SK-N-SH (cell line): ENCODE data around the gene CCNA2. TPM values are rescaled to one million over a fixed set of nuclear protein-coding genes. Genes with fewer than 3 reads are reported as not detected.

Source experiments
- CTCF ChIA-PET: fragments of 300-600, 350-600 bp; formaldehyde crosslinking; extraction: SDS; loops from one replicate; lab custom pipeline; 2021; lab: Yijun Ruan, JAX
- POLR2A ChIA-PET: fragments of 350-600 bp; sonication (Branson Sonifier 250); formaldehyde crosslinking; extraction: SDS; loops from one replicate; lab custom pipeline; 2020; ENCODE audit warnings: antibody characterized with exemption, inconsistent platforms; lab: Yijun Ruan, JAX
- DNase-seq: peaks from one replicate; pipeline ENCODE4 v3.0.0; 2012
- H2AFZ ChIP-seq: fragments of 200-600 bp; sonication (generic); 2 replicates; pipeline ENCODE4 v1.8.1; 2016; ENCODE audit warnings: antibody characterized with exemption, mild to moderate bottlenecking, low read depth
- H3F3A ChIP-seq: fragments of 200-600 bp; sonication (generic); replicated peaks from 2 replicates; pipeline ENCODE3; 2016; ENCODE audit warnings: antibody characterized with exemption, mild to moderate bottlenecking; ENCODE audit not compliant: insufficient read depth
- H3K27ac ChIP-seq, 2 experiments: fragments of 200-500 bp in 1 of 2; fragments of 200-600 bp in 1 of 2; sonication (Bioruptor generic) in 1 of 2; sonication (generic), shearing (Covaris generic) in 1 of 2; 2 replicates each; pipeline versions ENCODE4 v1.5.1 to v1.6.1; 2014 to 2016; ENCODE audit warnings: low read depth in 2 of 2, inconsistent platforms in 1 of 2, low read length in 1 of 2, mild to moderate bottlenecking in 1 of 2, mixed read lengths in 1 of 2
- H3K27me3 ChIP-seq: fragments of 200-600 bp; sonication (generic), shearing (Covaris generic); 2 replicates; pipeline ENCODE4 v1.6.1; 2016; ENCODE audit warnings: mixed run types; ENCODE audit not compliant: insufficient read depth
- H3K36me3 ChIP-seq, 2 experiments: fragments of 200-500 bp in 1 of 2; fragments of 200-600 bp in 1 of 2; sonication (Bioruptor generic) in 1 of 2; sonication (generic) in 1 of 2; replicated peaks in 1 of 2; 2 replicates each; pipeline versions ENCODE3 to v1.5.1; 2014 to 2016; ENCODE audit warnings: low read length in 1 of 2, mild to moderate bottlenecking in 1 of 2; ENCODE audit not compliant: insufficient read depth in 2 of 2, control insufficient read depth in 1 of 2
- H3K4me1 ChIP-seq, 2 experiments: fragments of 200-500 bp in 1 of 2; fragments of 200-600 bp in 1 of 2; sonication (Bioruptor generic) in 1 of 2; sonication (generic), shearing (Covaris generic) in 1 of 2; 2 replicates each; pipeline versions ENCODE4 v1.5.1 to v1.6.1; 2014 to 2016; ENCODE audit warnings: low read depth in 1 of 2, low read length in 1 of 2, mixed run types in 1 of 2; ENCODE audit not compliant: insufficient read depth in 2 of 2, control insufficient read depth in 1 of 2
- H3K4me2 ChIP-seq: fragments of 200-600 bp; sonication (generic), shearing (Covaris generic); 2 replicates; pipeline ENCODE4 v1.6.1; 2017; ENCODE audit warnings: mixed run types
- H3K4me3 ChIP-seq, 2 experiments: fragments of 200-500 bp in 1 of 2; fragments of 200-600 bp in 1 of 2; sonication (Bioruptor generic) in 1 of 2; sonication (generic), shearing (Covaris generic) in 1 of 2; 2 replicates each; pipeline versions ENCODE4 v1.5.1 to v1.8.1; 2014 to 2016; ENCODE audit warnings: low read depth in 2 of 2, inconsistent platforms in 1 of 2, low read length in 1 of 2, mild to moderate bottlenecking in 1 of 2, mixed read lengths in 1 of 2, moderate library complexity in 1 of 2
- H3K79me2 ChIP-seq: fragments of 200-600 bp; sonication (generic); 2 replicates; pipeline ENCODE4 v1.8.1; 2017; ENCODE audit warnings: mild to moderate bottlenecking; ENCODE audit not compliant: insufficient read depth
- H3K9ac ChIP-seq: fragments of 200-600 bp; sonication (generic); 2 replicates; pipeline ENCODE4 v1.6.1; 2017; ENCODE audit warnings: mixed run types
- H3K9me2 ChIP-seq: fragments of 200-600 bp; sonication (generic); 2 replicates; pipeline ENCODE4 v1.6.1; 2017; ENCODE audit warnings: mixed run types
- H3K9me3 ChIP-seq: fragments of 200-600 bp; sonication (generic); 2 replicates; pipeline ENCODE4 v1.6.1; 2017; ENCODE audit warnings: mixed run types, mild to moderate bottlenecking, moderate library complexity
- H4K20me1 ChIP-seq: fragments of 200-600 bp; sonication (generic); 2 replicates; pipeline ENCODE4 v1.6.1; 2017; ENCODE audit warnings: mild to moderate bottlenecking, mixed run types; ENCODE audit not compliant: insufficient read depth
- CHD2 ChIP-seq: fragments of 150-350 bp; IDR thresholded peaks from 2 replicates; pipeline ENCODE4 v1.6.1; 2018; ENCODE audit warnings: low read length; ENCODE audit not compliant: partially characterized antibody
- ELF1 ChIP-seq: IDR thresholded peaks from 2 replicates; pipeline ENCODE4 v1.4.0; 2012
- EZH2phosphoT487 ChIP-seq: fragments of 200-600 bp; sonication (generic); IDR thresholded peaks from 2 replicates; pipeline ENCODE4 v1.6.1; 2017; ENCODE audit warnings: low read depth, mixed run types, mild to moderate bottlenecking, antibody characterized with exemption, moderate library complexity, borderline replicate concordance
- FOXM1 ChIP-seq: IDR thresholded peaks from 2 replicates; pipeline ENCODE4 v1.4.0; 2012; ENCODE audit warnings: low read depth, mild to moderate bottlenecking
- MAX ChIP-seq: IDR thresholded peaks from 2 replicates; pipeline ENCODE4 v1.4.0; 2012; ENCODE audit warnings: low read depth
- NRF1 ChIP-seq: IDR thresholded peaks from 2 replicates; pipeline ENCODE4 v1.6.1; 2012; ENCODE audit warnings: low read depth, mild to moderate bottlenecking, low read length
- RCOR1 ChIP-seq: fragments of 150-350 bp; IDR thresholded peaks from 2 replicates; pipeline ENCODE4 v1.6.1; 2017; ENCODE audit warnings: antibody characterized with exemption, low read length
- ZBTB33 ChIP-seq: IDR thresholded peaks from 2 replicates; pipeline ENCODE4 v1.4.0; 2012; ENCODE audit warnings: low read depth, borderline replicate concordance
- WGBS: methylation state at CpG from one replicate; pipeline ENCODE4 v1.1.6; 2017; ENCODE audit warnings: low lambda C conversion rate; 5-methylcytosine and 5-hydroxymethylcytosine counted together
- polyA plus RNA-seq, 3 experiments: library from polyadenylated mRNA; depleted of rRNA; stranded (reverse); fragments of >200 nt; gene quantifications; 2 replicates each; pipeline ENCODE4 v1.2.3, GENCODE V29; 2012
- TF ChIP-seq, protein P1 (sequence below): IDR thresholded peaks from 2 replicates; pipeline ENCODE4 v1.4.0; 2012; ENCODE audit warnings: low read depth, borderline replicate concordance
- TF ChIP-seq, protein P2 (sequence below): IDR thresholded peaks from 2 replicates; pipeline ENCODE4 v1.6.1; 2012; ENCODE audit warnings: mild to moderate bottlenecking, low read depth, low read length, moderate library complexity
- TF ChIP-seq, protein P3 (sequence below): IDR thresholded peaks from 2 replicates; pipeline ENCODE4; 2012

CCNA2 gene
- polyA plus RNA-seq, 1 of the 3 experiments (the other 2 are of a cell fraction) = 23.8 TPM

DNA sequence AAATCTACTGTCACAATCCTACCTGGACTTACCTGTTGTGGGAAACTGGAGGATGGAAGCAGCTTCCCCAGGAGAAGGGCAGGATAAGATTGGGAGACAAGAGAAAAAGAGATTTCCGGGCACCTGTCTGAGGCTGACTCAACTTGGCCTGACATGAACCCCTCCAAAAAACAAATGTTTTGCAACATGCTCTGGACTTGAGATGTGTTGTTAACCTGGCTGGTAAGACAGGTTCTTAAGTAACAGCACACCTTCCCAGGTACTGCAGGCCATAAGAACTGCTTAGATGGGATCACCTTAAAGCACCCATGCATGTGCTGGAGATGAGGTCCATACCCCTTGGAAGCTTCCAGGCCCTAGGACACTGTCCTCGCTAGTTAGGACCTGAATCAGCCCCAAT is 54.3 kb downstream of the CCNA2 start:
- no peaks in the 10 kb centered on the region for H3F3A ChIP-seq
- H3K9ac ChIP-seq = no peak overlapping the region
- CTCF ChIA-PET = no interaction called here
- no peaks in the 10 kb centered on the region for H3K79me2 ChIP-seq
- no peak overlapping the region for H3K4me3 ChIP-seq
- H3K27me3 ChIP-seq = no peaks in the 10 kb centered on the region
- no peaks in the 10 kb centered on the region; a peak in 1 of 4 replicates for H3K4me1 ChIP-seq
- H2AFZ ChIP-seq = no peak overlapping the region; the same call in 1 of the 2 replicates
- no peak for DNase-seq
- TF ChIP-seq NRF1 = no peak
- TF ChIP-seq EZH2phosphoT487 = no peak
- no peak for TF ChIP-seq ZBTB33
- TF ChIP-seq CHD2 = no peak
- no peak for TF ChIP-seq FOXM1
- TF ChIP-seq ELF1 = no peak
- TF ChIP-seq, protein P1, sequence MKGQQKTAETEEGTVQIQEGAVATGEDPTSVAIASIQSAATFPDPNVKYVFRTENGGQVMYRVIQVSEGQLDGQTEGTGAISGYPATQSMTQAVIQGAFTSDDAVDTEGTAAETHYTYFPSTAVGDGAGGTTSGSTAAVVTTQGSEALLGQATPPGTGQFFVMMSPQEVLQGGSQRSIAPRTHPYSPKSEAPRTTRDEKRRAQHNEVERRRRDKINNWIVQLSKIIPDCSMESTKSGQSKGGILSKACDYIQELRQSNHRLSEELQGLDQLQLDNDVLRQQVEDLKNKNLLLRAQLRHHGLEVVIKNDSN = no peak
- TF ChIP-seq RCOR1 = no peak
- no peak for TF ChIP-seq MAX
- TF ChIP-seq, protein P2, sequence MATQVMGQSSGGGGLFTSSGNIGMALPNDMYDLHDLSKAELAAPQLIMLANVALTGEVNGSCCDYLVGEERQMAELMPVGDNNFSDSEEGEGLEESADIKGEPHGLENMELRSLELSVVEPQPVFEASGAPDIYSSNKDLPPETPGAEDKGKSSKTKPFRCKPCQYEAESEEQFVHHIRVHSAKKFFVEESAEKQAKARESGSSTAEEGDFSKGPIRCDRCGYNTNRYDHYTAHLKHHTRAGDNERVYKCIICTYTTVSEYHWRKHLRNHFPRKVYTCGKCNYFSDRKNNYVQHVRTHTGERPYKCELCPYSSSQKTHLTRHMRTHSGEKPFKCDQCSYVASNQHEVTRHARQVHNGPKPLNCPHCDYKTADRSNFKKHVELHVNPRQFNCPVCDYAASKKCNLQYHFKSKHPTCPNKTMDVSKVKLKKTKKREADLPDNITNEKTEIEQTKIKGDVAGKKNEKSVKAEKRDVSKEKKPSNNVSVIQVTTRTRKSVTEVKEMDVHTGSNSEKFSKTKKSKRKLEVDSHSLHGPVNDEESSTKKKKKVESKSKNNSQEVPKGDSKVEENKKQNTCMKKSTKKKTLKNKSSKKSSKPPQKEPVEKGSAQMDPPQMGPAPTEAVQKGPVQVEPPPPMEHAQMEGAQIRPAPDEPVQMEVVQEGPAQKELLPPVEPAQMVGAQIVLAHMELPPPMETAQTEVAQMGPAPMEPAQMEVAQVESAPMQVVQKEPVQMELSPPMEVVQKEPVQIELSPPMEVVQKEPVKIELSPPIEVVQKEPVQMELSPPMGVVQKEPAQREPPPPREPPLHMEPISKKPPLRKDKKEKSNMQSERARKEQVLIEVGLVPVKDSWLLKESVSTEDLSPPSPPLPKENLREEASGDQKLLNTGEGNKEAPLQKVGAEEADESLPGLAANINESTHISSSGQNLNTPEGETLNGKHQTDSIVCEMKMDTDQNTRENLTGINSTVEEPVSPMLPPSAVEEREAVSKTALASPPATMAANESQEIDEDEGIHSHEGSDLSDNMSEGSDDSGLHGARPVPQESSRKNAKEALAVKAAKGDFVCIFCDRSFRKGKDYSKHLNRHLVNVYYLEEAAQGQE = no peak
- TF ChIP-seq, protein P3, sequence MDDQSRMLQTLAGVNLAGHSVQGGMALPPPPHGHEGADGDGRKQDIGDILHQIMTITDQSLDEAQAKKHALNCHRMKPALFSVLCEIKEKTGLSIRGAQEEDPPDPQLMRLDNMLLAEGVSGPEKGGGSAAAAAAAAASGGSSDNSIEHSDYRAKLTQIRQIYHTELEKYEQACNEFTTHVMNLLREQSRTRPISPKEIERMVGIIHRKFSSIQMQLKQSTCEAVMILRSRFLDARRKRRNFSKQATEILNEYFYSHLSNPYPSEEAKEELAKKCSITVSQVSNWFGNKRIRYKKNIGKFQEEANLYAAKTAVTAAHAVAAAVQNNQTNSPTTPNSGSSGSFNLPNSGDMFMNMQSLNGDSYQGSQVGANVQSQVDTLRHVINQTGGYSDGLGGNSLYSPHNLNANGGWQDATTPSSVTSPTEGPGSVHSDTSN = no peak
- TF ChIP-seq, all 33 proteins: peak for 0
- Histone ChIP-seq H4K20me1 (no peaks in the 10 kb centered on the region), H3K4me2 (no peak overlapping the region), H3K36me3 (no peaks in the 10 kb centered on the region), H3K9me3 (no peaks in the 10 kb centered on the region), H3K9me2 (no peaks in the 10 kb centered on the region), H3K27ac (no peak overlapping the region)
- POLR2A ChIA-PET = no interaction called here
- 83% methylated on average over 1 of the region's 2 CpGs for WGBS
